GM23338 (cell line): ENCODE measurements around the gene GIPC2. TPM values are rescaled to one million over a fixed set of nuclear protein-coding genes. Genes with fewer than 3 reads are reported as not detected.

Experiments
- ATAC-seq: fragments of 200-7000 bp; cut with Tn5 transposase; 3 replicates; pipeline ENCODE4 v1.9.1; 2020
- DNase-seq: peaks from one replicate; pipeline ENCODE4 v3.0.0-alpha.2; 2015; ENCODE audit warnings: low spot score
- H2AFZ ChIP-seq: fragments of 200-600 bp; sonication (generic); 2 replicates; pipeline ENCODE4 v1.8.0; 2016; ENCODE audit warnings: antibody characterized with exemption, mild to moderate bottlenecking, moderate library complexity
- H3F3A ChIP-seq: fragments of 200-600 bp; sonication (generic); replicated peaks from 2 replicates; pipeline ENCODE4 v1.8.0; 2017; ENCODE audit warnings: antibody characterized with exemption, mixed run types, low read depth
- H3K27ac ChIP-seq: fragments of 200-600 bp; sonication (generic); 2 replicates; pipeline ENCODE4 v1.6.1; 2016; ENCODE audit warnings: low read depth
- H3K27me3 ChIP-seq: fragments of 200-600 bp; sonication (generic); 2 replicates; pipeline ENCODE4 v1.8.0; 2016; ENCODE audit warnings: mild to moderate bottlenecking, mixed run types, moderate library complexity; ENCODE audit not compliant: insufficient read depth
- H3K36me3 ChIP-seq: fragments of 200-600 bp; sonication (generic); 2 replicates; pipeline ENCODE4 v1.8.0; 2016; ENCODE audit warnings: mild to moderate bottlenecking; ENCODE audit not compliant: insufficient read depth
- H3K4me1 ChIP-seq: fragments of 200-600 bp; sonication (generic); 2 replicates; pipeline ENCODE4 v1.8.0; 2016; ENCODE audit warnings: mild to moderate bottlenecking, moderate library complexity; ENCODE audit not compliant: insufficient read depth
- H3K4me2 ChIP-seq: fragments of 200-600 bp; sonication (generic); 2 replicates; pipeline ENCODE4 v1.7.1; 2017; ENCODE audit warnings: mixed run types
- H3K4me3 ChIP-seq: fragments of 200-600 bp; sonication (generic); 2 replicates; pipeline ENCODE4 v1.6.1; 2016; ENCODE audit warnings: mixed run types
- H3K79me2 ChIP-seq: fragments of 200-600 bp; sonication (generic); replicated peaks from 2 replicates; pipeline ENCODE4 v1.8.0; 2017; ENCODE audit warnings: mild to moderate bottlenecking; ENCODE audit not compliant: insufficient read depth
- H3K9me2 ChIP-seq: fragments of 200-600 bp; sonication (generic); 2 replicates; pipeline ENCODE4 v1.8.0; 2017; ENCODE audit not compliant: insufficient read depth
- H4K20me1 ChIP-seq: fragments of 200-600 bp; sonication (generic); replicated peaks from 2 replicates; pipeline ENCODE4 v1.8.0; 2017; ENCODE audit warnings: mild to moderate bottlenecking; ENCODE audit not compliant: insufficient read depth
- H3K27ac Mint-ChIP-seq: 2 replicates; pipeline ENCODE4 v1.8.0; 2020; ENCODE audit warnings: inconsistent platforms, mild to moderate bottlenecking, moderate library complexity, mixed read lengths
- H3K27me3 Mint-ChIP-seq: 3 replicates; pipeline ENCODE4 v1.8.0; 2022; ENCODE audit warnings: low read depth, mild to moderate bottlenecking, moderate library complexity, mixed read lengths, inconsistent platforms; ENCODE audit not compliant: insufficient read depth, poor library complexity
- H3K36me3 Mint-ChIP-seq: 3 replicates; pipeline ENCODE4 v1.8.0; 2021; ENCODE audit warnings: low read depth, mild to moderate bottlenecking, inconsistent platforms, moderate library complexity, mixed read lengths
- H3K4me1 Mint-ChIP-seq: 3 replicates; pipeline ENCODE4 v1.8.0; 2020; ENCODE audit warnings: mild to moderate bottlenecking, inconsistent platforms, mixed read lengths
- H3K4me3 Mint-ChIP-seq: 3 replicates; pipeline ENCODE4 v1.8.0; 2021; ENCODE audit warnings: moderate library complexity, mild to moderate bottlenecking, inconsistent platforms, mixed read lengths
- H3K9me3 Mint-ChIP-seq: 3 replicates; pipeline ENCODE4 v1.8.0; 2020; ENCODE audit warnings: moderate library complexity, mild to moderate bottlenecking, inconsistent platforms, mixed read lengths
- CREB1 ChIP-seq: fragments of 250-450 bp; sonication (Bioruptor Pico); IDR thresholded peaks from 2 replicates; pipeline ENCODE4 v1.5.0; 2020; ENCODE audit warnings: low read depth, mild to moderate bottlenecking, moderate library complexity
- EZH2 ChIP-seq: fragments of 200-600 bp; sonication (generic); IDR thresholded peaks from one replicate; pipeline ENCODE4 v1.8.0; 2017; ENCODE audit warnings: antibody characterized with exemption, mild to moderate bottlenecking, low read depth; ENCODE audit not compliant: unreplicated experiment
- EZH2phosphoT487 ChIP-seq: fragments of 200-600 bp; sonication (generic); IDR thresholded peaks from one replicate; pipeline ENCODE4 v1.8.1; 2018; ENCODE audit warnings: antibody characterized with exemption; ENCODE audit not compliant: unreplicated experiment
- JUNB ChIP-seq: IDR thresholded peaks from one replicate; pipeline ENCODE4 v1.6.1; 2016; ENCODE audit warnings: antibody characterized with exemption; ENCODE audit not compliant: unreplicated experiment
- NANOG ChIP-seq: IDR thresholded peaks from 2 replicates; pipeline ENCODE4 v1.6.1; 2016; ENCODE audit warnings: antibody characterized with exemption, borderline replicate concordance
- POLR2AphosphoS5 ChIP-seq: IDR thresholded peaks from 2 replicates; pipeline ENCODE4 v1.6.1; 2016; ENCODE audit warnings: antibody characterized with exemption, low read depth
- STAT1 ChIP-seq: IDR thresholded peaks from one replicate; pipeline ENCODE4 v1.6.1; 2016; ENCODE audit warnings: antibody characterized with exemption; ENCODE audit not compliant: unreplicated experiment
- ZNF114 ChIP-seq: fragments of 250-450 bp; sonication (Bioruptor Pico); IDR thresholded peaks from 2 replicates; pipeline ENCODE4 v1.5.0; 2020; ENCODE audit warnings: mild to moderate bottlenecking, moderate library complexity
- ZNF331 ChIP-seq: fragments of 250-450 bp; sonication (Bioruptor Pico); IDR thresholded peaks from 2 replicates; pipeline ENCODE4 v1.5.0; 2020; ENCODE audit warnings: low read depth, mild to moderate bottlenecking, moderate library complexity
- polyA plus RNA-seq: library from polyadenylated mRNA; unstranded; fragments of >200 nt; fragmentation: Nextera tagmentation; extraction: Ambion mirVana; gene quantifications from 2 replicates; pipeline ENCODE4 v1.2.1, GENCODE V29; 2016
- total RNA-seq: library from RNA; depleted of rRNA; stranded (reverse); fragments of >200 nt; shearing (Covaris generic); gene quantifications from 2 replicates; pipeline ENCODE4 v1.2.3, GENCODE V29; 2014
- TF ChIP-seq, protein P1 (sequence below), 2 experiments: fragments of 200-600 bp in 1 of 2; sonication (generic) in 1 of 2; conservative IDR thresholded peaks; 2 replicates each; pipeline versions ENCODE4 v1.5.1 to v1.6.1; 2016 to 2017; ENCODE audit warnings: antibody characterized with exemption in 2 of 2, low read depth in 2 of 2, mild to moderate bottlenecking in 2 of 2, moderate library complexity in 1 of 2
- TF ChIP-seq, protein P2 (sequence below): IDR thresholded peaks from one replicate; pipeline ENCODE4 v1.6.1; 2018; ENCODE audit warnings: antibody characterized with exemption; ENCODE audit not compliant: unreplicated experiment
- TF ChIP-seq, protein P3 (sequence below): IDR thresholded peaks from 2 replicates; pipeline ENCODE4 v1.6.1; 2016; ENCODE audit warnings: antibody characterized with exemption
- TF ChIP-seq, protein P4 (sequence below): fragments of 250-450 bp; sonication (Bioruptor Pico); IDR thresholded peaks from 2 replicates; pipeline ENCODE4 v1.5.0; 2020; ENCODE audit warnings: mild to moderate bottlenecking, moderate library complexity

Gene GIPC2
- total and polyA plus RNA-seq, 2 experiments from 2014 or later, result 1.2 to 1.5 TPM

DNA sequence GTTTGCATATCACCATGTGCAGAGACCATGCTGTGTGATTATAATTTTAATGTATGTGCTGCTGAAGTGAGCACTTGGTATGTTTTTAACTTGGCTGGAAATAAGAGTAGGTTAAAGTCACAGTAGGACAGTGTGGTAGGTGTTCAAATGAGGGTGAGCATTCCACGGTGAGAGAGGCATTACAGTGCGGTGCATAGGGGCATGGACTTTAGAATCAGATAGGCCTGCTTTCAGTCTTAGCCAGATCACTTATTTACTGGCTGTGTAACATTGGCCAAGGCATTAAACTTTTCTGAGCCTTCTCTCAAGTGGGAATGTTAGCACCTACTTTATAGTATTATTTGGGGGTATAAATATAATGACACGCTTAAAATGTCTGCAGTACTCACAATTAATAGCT is 43.2 kb downstream of the GIPC2 start:
- Histone ChIP-seq H3K79me2 (no peaks in the 10 kb centered on the region), H3K9me2 (no peaks in the 10 kb centered on the region), H4K20me1 (no peaks in the 10 kb centered on the region), H3K4me1 (no peaks in the 10 kb centered on the region), H3K36me3 (no peaks in the 10 kb centered on the region), H3K27me3 (no peaks in the 10 kb centered on the region), H3K4me2 (no peak overlapping the region), H3K4me3 (no peak overlapping the region), H2AFZ (no peak overlapping the region), H3F3A (no peaks in the 10 kb centered on the region), H3K27ac (no peak overlapping the region)
- Mint-ChIP-seq H3K9me3 (peaks cover 11% of the 10 kb centered on the region; the same call in 2 of the 3 replicates), H3K27ac (no peak overlapping the region), H3K27me3 (no peaks in the 10 kb centered on the region), H3K4me3 (no peak overlapping the region), H3K4me1 (peaks cover 4% of the 10 kb centered on the region; the same call in 1 of the 3 replicates), H3K36me3 (peaks cover 4% of the 10 kb centered on the region; the same call in 1 of the 3 replicates)
- no peak for DNase-seq
- TF ChIP-seq, protein P1, sequence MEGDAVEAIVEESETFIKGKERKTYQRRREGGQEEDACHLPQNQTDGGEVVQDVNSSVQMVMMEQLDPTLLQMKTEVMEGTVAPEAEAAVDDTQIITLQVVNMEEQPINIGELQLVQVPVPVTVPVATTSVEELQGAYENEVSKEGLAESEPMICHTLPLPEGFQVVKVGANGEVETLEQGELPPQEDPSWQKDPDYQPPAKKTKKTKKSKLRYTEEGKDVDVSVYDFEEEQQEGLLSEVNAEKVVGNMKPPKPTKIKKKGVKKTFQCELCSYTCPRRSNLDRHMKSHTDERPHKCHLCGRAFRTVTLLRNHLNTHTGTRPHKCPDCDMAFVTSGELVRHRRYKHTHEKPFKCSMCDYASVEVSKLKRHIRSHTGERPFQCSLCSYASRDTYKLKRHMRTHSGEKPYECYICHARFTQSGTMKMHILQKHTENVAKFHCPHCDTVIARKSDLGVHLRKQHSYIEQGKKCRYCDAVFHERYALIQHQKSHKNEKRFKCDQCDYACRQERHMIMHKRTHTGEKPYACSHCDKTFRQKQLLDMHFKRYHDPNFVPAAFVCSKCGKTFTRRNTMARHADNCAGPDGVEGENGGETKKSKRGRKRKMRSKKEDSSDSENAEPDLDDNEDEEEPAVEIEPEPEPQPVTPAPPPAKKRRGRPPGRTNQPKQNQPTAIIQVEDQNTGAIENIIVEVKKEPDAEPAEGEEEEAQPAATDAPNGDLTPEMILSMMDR (conservative IDR thresholded peaks at IDR 0.05; ENCODE audit: low read depth in 2 of 2), result no peak
- TF ChIP-seq STAT1 (no peak), ZNF114 (no peak), JUNB (no peak), EZH2 (no peak), ZNF331 (CRISPR knock-in tag) (no peak), EZH2phosphoT487 (no peak), CREB1 (CRISPR knock-in tag) (no peak), POLR2AphosphoS5 (no peak), NANOG (no peak)
- TF ChIP-seq, protein P2, sequence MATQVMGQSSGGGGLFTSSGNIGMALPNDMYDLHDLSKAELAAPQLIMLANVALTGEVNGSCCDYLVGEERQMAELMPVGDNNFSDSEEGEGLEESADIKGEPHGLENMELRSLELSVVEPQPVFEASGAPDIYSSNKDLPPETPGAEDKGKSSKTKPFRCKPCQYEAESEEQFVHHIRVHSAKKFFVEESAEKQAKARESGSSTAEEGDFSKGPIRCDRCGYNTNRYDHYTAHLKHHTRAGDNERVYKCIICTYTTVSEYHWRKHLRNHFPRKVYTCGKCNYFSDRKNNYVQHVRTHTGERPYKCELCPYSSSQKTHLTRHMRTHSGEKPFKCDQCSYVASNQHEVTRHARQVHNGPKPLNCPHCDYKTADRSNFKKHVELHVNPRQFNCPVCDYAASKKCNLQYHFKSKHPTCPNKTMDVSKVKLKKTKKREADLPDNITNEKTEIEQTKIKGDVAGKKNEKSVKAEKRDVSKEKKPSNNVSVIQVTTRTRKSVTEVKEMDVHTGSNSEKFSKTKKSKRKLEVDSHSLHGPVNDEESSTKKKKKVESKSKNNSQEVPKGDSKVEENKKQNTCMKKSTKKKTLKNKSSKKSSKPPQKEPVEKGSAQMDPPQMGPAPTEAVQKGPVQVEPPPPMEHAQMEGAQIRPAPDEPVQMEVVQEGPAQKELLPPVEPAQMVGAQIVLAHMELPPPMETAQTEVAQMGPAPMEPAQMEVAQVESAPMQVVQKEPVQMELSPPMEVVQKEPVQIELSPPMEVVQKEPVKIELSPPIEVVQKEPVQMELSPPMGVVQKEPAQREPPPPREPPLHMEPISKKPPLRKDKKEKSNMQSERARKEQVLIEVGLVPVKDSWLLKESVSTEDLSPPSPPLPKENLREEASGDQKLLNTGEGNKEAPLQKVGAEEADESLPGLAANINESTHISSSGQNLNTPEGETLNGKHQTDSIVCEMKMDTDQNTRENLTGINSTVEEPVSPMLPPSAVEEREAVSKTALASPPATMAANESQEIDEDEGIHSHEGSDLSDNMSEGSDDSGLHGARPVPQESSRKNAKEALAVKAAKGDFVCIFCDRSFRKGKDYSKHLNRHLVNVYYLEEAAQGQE, result no peak
- TF ChIP-seq, protein P3, sequence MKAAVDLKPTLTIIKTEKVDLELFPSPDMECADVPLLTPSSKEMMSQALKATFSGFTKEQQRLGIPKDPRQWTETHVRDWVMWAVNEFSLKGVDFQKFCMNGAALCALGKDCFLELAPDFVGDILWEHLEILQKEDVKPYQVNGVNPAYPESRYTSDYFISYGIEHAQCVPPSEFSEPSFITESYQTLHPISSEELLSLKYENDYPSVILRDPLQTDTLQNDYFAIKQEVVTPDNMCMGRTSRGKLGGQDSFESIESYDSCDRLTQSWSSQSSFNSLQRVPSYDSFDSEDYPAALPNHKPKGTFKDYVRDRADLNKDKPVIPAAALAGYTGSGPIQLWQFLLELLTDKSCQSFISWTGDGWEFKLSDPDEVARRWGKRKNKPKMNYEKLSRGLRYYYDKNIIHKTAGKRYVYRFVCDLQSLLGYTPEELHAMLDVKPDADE, result no peak
- TF ChIP-seq, protein P4, sequence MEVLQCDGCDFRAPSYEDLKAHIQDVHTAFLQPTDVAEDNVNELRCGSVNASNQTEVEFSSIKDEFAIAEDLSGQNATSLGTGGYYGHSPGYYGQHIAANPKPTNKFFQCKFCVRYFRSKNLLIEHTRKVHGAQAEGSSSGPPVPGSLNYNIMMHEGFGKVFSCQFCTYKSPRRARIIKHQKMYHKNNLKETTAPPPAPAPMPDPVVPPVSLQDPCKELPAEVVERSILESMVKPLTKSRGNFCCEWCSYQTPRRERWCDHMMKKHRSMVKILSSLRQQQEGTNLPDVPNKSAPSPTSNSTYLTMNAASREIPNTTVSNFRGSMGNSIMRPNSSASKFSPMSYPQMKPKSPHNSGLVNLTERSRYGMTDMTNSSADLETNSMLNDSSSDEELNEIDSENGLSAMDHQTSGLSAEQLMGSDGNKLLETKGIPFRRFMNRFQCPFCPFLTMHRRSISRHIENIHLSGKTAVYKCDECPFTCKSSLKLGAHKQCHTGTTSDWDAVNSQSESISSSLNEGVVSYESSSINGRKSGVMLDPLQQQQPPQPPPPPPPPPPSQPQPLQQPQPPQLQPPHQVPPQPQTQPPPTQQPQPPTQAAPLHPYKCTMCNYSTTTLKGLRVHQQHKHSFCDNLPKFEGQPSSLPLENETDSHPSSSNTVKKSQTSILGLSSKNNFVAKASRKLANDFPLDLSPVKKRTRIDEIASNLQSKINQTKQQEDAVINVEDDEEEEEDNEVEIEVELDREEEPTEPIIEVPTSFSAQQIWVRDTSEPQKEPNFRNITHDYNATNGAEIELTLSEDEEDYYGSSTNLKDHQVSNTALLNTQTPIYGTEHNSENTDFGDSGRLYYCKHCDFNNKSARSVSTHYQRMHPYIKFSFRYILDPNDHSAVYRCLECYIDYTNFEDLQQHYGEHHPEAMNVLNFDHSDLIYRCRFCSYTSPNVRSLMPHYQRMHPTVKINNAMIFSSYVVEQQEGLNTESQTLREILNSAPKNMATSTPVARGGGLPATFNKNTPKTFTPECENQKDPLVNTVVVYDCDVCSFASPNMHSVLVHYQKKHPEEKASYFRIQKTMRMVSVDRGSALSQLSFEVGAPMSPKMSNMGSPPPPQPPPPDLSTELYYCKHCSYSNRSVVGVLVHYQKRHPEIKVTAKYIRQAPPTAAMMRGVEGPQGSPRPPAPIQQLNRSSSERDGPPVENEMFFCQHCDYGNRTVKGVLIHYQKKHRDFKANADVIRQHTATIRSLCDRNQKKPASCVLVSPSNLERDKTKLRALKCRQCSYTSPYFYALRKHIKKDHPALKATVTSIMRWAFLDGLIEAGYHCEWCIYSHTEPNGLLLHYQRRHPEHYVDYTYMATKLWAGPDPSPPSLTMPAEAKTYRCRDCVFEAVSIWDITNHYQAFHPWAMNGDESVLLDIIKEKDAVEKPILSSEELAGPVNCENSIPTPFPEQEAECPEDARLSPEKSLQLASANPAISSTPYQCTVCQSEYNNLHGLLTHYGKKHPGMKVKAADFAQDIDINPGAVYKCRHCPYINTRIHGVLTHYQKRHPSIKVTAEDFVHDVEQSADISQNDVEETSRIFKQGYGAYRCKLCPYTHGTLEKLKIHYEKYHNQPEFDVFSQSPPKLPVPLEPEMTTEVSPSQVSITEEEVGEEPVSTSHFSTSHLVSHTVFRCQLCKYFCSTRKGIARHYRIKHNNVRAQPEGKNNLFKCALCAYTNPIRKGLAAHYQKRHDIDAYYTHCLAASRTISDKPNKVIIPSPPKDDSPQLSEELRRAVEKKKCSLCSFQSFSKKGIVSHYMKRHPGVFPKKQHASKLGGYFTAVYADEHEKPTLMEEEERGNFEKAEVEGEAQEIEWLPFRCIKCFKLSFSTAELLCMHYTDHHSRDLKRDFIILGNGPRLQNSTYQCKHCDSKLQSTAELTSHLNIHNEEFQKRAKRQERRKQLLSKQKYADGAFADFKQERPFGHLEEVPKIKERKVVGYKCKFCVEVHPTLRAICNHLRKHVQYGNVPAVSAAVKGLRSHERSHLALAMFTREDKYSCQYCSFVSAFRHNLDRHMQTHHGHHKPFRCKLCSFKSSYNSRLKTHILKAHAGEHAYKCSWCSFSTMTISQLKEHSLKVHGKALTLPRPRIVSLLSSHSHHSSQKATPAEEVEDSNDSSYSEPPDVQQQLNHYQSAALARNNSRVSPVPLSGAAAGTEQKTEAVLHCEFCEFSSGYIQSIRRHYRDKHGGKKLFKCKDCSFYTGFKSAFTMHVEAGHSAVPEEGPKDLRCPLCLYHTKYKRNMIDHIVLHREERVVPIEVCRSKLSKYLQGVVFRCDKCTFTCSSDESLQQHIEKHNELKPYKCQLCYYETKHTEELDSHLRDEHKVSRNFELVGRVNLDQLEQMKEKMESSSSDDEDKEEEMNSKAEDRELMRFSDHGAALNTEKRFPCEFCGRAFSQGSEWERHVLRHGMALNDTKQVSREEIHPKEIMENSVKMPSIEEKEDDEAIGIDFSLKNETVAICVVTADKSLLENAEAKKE, result no peak
- no peak for ATAC-seq
